NCI-H2107 treated with DMSO at 0.1 percent for 48 hours (cell line): ENCODE measurements around the gene SERINC2.

Experiments used
- DNase-seq: peaks from one replicate; lab custom pipeline; 2025; ENCODE audit not compliant: unreplicated experiment; lab: John Stamatoyannopoulos, UW

Gene SERINC2

GRCh38 chr1:31432592-31433395 is 19.8 kb downstream of the SERINC2 start:
- DNase-seq: no peak

GRCh38 chr1:31433396-31433930 is 20.4 kb downstream of the SERINC2 start:
- no peak for DNase-seq

GRCh38 chr1:31434101-31434871 is 21.3 kb downstream of the SERINC2 start:
- DNase-seq: no peak

- no peak for DNase-seq
Measured at GRCh38 chr1:31434979-31435378, 22.0 kb downstream of the SERINC2 start.

- DNase-seq: no peak
Measured at GRCh38 chr1:31435471-31436409, 22.7 kb downstream of the SERINC2 start.

- DNase-seq: no peak
Measured at GRCh38 chr1:31436596-31437432, 23.8 kb downstream of the SERINC2 start.

GRCh38 chr1:31437433-31438037 is 24.5 kb downstream of the SERINC2 start:
- DNase-seq: no peak

- DNase-seq: no peak
Measured at GRCh38 chr1:31439276-31439675, 26.3 kb downstream of the SERINC2 start.

GRCh38 chr1:31441073-31441472 is 28.1 kb downstream of the SERINC2 start:
- no peak for DNase-seq

GRCh38 chr1:31441558-31441957 is 28.5 kb downstream of the SERINC2 start:
- no peak for DNase-seq

GRCh38 chr1:31441970-31442647 is 29.1 kb downstream of the SERINC2 start:
- DNase-seq: no peak

GRCh38 chr1:31442648-31442994 is 29.6 kb downstream of the SERINC2 start:
- DNase-seq: no peak

GRCh38 chr1:31443673-31444072 is 30.7 kb downstream of the SERINC2 start:
- no peak for DNase-seq

GRCh38 chr1:31444725-31445448 is 31.9 kb downstream of the SERINC2 start:
- no peak for DNase-seq

GRCh38 chr1:31445951-31446350 is 32.9 kb downstream of the SERINC2 start:
- DNase-seq: no peak

GRCh38 chr1:31447210-31447609 is 34.2 kb downstream of the SERINC2 start:
- no peak for DNase-seq

GRCh38 chr1:31453384-31454079 is 40.5 kb downstream of the SERINC2 start:
- DNase-seq: no peak
